Measurements from ENCODE around the gene USP43. TPM values are rescaled to one million over a fixed set of nuclear protein-coding genes. Genes with fewer than 3 reads are reported as not detected.
A peak's percentile ranks its signal among the peaks of the same experiment; 100 is the strongest.

USP43 gene
- total RNA-seq, 1 donor, result 3.8 TPM

GRCh38 chr17:9702914-9703780, 57.8 kb downstream of the USP43 start:
- DNase-seq (ENCODE audit: low read depth in 2 of 3, low spot score in 2 of 3), result no peak

GRCh38 chr17:9703781-9704082, 58.4 kb downstream of the USP43 start:
- no peak for DNase-seq (ENCODE audit: low read depth in 2 of 3, low spot score in 2 of 3)

GRCh38 chr17:9705745-9706144, 60.4 kb downstream of the USP43 start:
- DNase-seq (ENCODE audit: low read depth in 2 of 3, low spot score in 2 of 3), result no peak

GRCh38 chr17:9707948-9708347, 62.6 kb downstream of the USP43 start:
- no peak for DNase-seq (ENCODE audit: low read depth in 2 of 3, low spot score in 2 of 3)

- DNase-seq (ENCODE audit: low read depth in 2 of 3, low spot score in 2 of 3), result no peak
Observed at GRCh38 chr17:9714801-9715200, 69.5 kb downstream of the USP43 start.

GRCh38 chr17:9715503-9716016, 70.2 kb downstream of the USP43 start:
- no peak for DNase-seq (ENCODE audit: low read depth in 2 of 3, low spot score in 2 of 3)

- peak in 1 of 3 donors; percentile 10 for DNase-seq (ENCODE audit: low read depth in 2 of 3, low spot score in 2 of 3)
Observed at GRCh38 chr17:9725575-9725974, 80.3 kb downstream of the USP43 start.

GRCh38 chr17:9726291-9726690, 81.0 kb downstream of the USP43 start:
- DNase-seq (ENCODE audit: low read depth in 2 of 3, low spot score in 2 of 3), result no peak

- no peak for DNase-seq (ENCODE audit: low read depth in 2 of 3, low spot score in 2 of 3)
Observed at GRCh38 chr17:9728005-9728404, 82.7 kb downstream of the USP43 start.

- DNase-seq (ENCODE audit: low read depth in 2 of 3, low spot score in 2 of 3), result no peak
Observed at GRCh38 chr17:9728564-9728963, 83.2 kb downstream of the USP43 start.

GRCh38 chr17:9729034-9729650, 83.8 kb downstream of the USP43 start:
- DNase-seq (ENCODE audit: low read depth in 2 of 3, low spot score in 2 of 3), result peak in 2 of 3 donors; percentile 29 to 60

GRCh38 chr17:9729735-9730420, 84.6 kb downstream of the USP43 start:
- no peak for DNase-seq (ENCODE audit: low read depth in 2 of 3, low spot score in 2 of 3)

- no peak for DNase-seq (ENCODE audit: low read depth in 2 of 3, low spot score in 2 of 3)
Observed at GRCh38 chr17:9750524-9750923, 105.2 kb downstream of the USP43 start.

GRCh38 chr17:9755083-9755482, 109.8 kb downstream of the USP43 start:
- DNase-seq (ENCODE audit: low read depth in 2 of 3, low spot score in 2 of 3), result no peak

- no peak for DNase-seq (ENCODE audit: low read depth in 2 of 3, low spot score in 2 of 3)
Observed at GRCh38 chr17:9760266-9760665, 114.9 kb downstream of the USP43 start.

- DNase-seq (ENCODE audit: low read depth in 2 of 3, low spot score in 2 of 3), result no peak
Observed at GRCh38 chr17:9763643-9764042, 118.3 kb downstream of the USP43 start.

GRCh38 chr17:9765322-9765721, 120.0 kb downstream of the USP43 start:
- DNase-seq (ENCODE audit: low read depth in 2 of 3, low spot score in 2 of 3), result no peak

- DNase-seq (ENCODE audit: low read depth in 2 of 3, low spot score in 2 of 3), result no peak
Observed at GRCh38 chr17:9766970-9767369, 121.7 kb downstream of the USP43 start.

- no peak for DNase-seq (ENCODE audit: low read depth in 2 of 3, low spot score in 2 of 3)
Observed at GRCh38 chr17:9767432-9767991, 122.2 kb downstream of the USP43 start.

GRCh38 chr17:9768381-9768934, 123.1 kb downstream of the USP43 start:
- DNase-seq (ENCODE audit: low read depth in 2 of 3, low spot score in 2 of 3), result peak in 2 of 3 donors; percentile 36 to 61

Measured in hematopoietic multipotent progenitor cell (in vitro differentiated cells).